Naive B cell (primary cell): Measurements from ENCODE around the gene GPR78. TPM values are rescaled to one million over a fixed set of nuclear protein-coding genes. Genes with fewer than 3 reads are reported as not detected.

Experiments
- ATAC-seq, 2 donors: fragments of 150-1000 bp; cut with Tn5 transposase; 2 replicates each; pipeline ENCODE4 v1.10.0; 2021; ENCODE audit warnings: low read depth in 2 of 2, mild to moderate bottlenecking in 2 of 2, moderate library complexity in 2 of 2
- DNase-seq: peaks from one replicate; pipeline ENCODE4 v3.0.0; 2022
- H3K27ac Mint-ChIP-seq, 6 donors: one replicate each; pipeline ENCODE4 v1.8.0; 2020 to 2022; ENCODE audit warnings: mild to moderate bottlenecking in 6 of 6, mixed read lengths in 6 of 6, moderate library complexity in 5 of 6, inconsistent platforms in 2 of 6
- H3K27me3 Mint-ChIP-seq, 3 donors: one replicate each; pipeline ENCODE4 v1.8.0; 2021 to 2022; ENCODE audit warnings: mixed read lengths in 3 of 3, mild to moderate bottlenecking in 1 of 3
- H3K36me3 Mint-ChIP-seq, 2 donors: one replicate each; pipeline ENCODE4 v1.8.0; 2020 to 2022; ENCODE audit warnings: mixed read lengths in 2 of 2, inconsistent platforms in 1 of 2, mild to moderate bottlenecking in 1 of 2
- H3K4me1 Mint-ChIP-seq, 3 donors: one replicate each; pipeline ENCODE4 v1.8.0; 2020 to 2022; ENCODE audit warnings: mixed read lengths in 3 of 3, inconsistent platforms in 1 of 3, mild to moderate bottlenecking in 1 of 3, moderate library complexity in 1 of 3
- H3K4me3 Mint-ChIP-seq, 8 donors: one replicate each; pipeline ENCODE4 v1.8.0; 2020 to 2022; ENCODE audit warnings: mild to moderate bottlenecking in 8 of 8, mixed read lengths in 8 of 8, moderate library complexity in 8 of 8, inconsistent platforms in 2 of 8
- H3K9me3 Mint-ChIP-seq, 7 donors: one replicate each; pipeline ENCODE4 v1.8.0; 2020 to 2022; ENCODE audit warnings: mixed read lengths in 7 of 7, mild to moderate bottlenecking in 5 of 7, inconsistent platforms in 2 of 7, moderate library complexity in 1 of 7
- polyA plus RNA-seq, 6 donors: library from polyadenylated mRNA; unstranded; fragments of 300-500 nt; fragmentation: Illumina TruSeq; gene quantifications; one replicate each; pipeline ENCODE4 v1.2.3, GENCODE V29; 2021; ENCODE audit warnings: low read depth in 6 of 6

The GPR78 gene
- polyA plus RNA-seq, 6 donors from 2014 or later, result not detected

GRCh38 chr4:8550691-8551090 is 29.5 kb upstream of the GPR78 start:
- Mint-ChIP-seq H3K9me3 (peaks cover 0 to 10% (median 3%) of the 10 kb centered on the region in 7 donors), H3K36me3 (no peaks in the 10 kb centered on the region), H3K27ac (no peak overlapping the region), H3K4me3 (no peak overlapping the region), H3K27me3 (peaks cover 0 to 6% (median 0%) of the 10 kb centered on the region in 3 donors), H3K4me1 (no peaks in the 10 kb centered on the region)
- DNase-seq, result no peak
- no peak for ATAC-seq

- Mint-ChIP-seq H3K27me3 (peaks cover 0 to 7% (median 0%) of the 10 kb centered on the region in 3 donors), H3K4me3 (no peak overlapping the region), H3K27ac (no peak overlapping the region), H3K4me1 (no peaks in the 10 kb centered on the region), H3K9me3 (peaks cover 0 to 6% (median 3%) of the 10 kb centered on the region in 7 donors), H3K36me3 (no peaks in the 10 kb centered on the region)
- DNase-seq (no peak), ATAC-seq (no peak)
These were observed 28.2 kb upstream of the GPR78 start for GRCh38 chr4:8552024-8552423.

- no peak overlapping the region for H3K4me3 Mint-ChIP-seq
- H3K36me3 Mint-ChIP-seq, result no peaks in the 10 kb centered on the region
- peaks cover 0 to 6% (median 3%) of the 10 kb centered on the region in 7 donors for H3K9me3 Mint-ChIP-seq
- no peaks in the 10 kb centered on the region for H3K4me1 Mint-ChIP-seq
- ATAC-seq, result no peak
- DNase-seq, result no peak
- H3K27me3 Mint-ChIP-seq, result peaks cover 0 to 11% (median 0%) of the 10 kb centered on the region in 3 donors
- H3K27ac Mint-ChIP-seq, result peak overlapping the region in 1 of 6 donors; percentile 79
These were observed 27.5 kb upstream of the GPR78 start for GRCh38 chr4:8552581-8553205.

GRCh38 chr4:8553216-8553615 is 27.0 kb upstream of the GPR78 start:
- ATAC-seq (no peak), DNase-seq (no peak)
- peaks cover 0 to 11% (median 0%) of the 10 kb centered on the region in 3 donors for H3K27me3 Mint-ChIP-seq
- H3K36me3 Mint-ChIP-seq, result no peaks in the 10 kb centered on the region
- no peak overlapping the region for H3K4me3 Mint-ChIP-seq
- H3K4me1 Mint-ChIP-seq, result no peaks in the 10 kb centered on the region
- H3K9me3 Mint-ChIP-seq, result peaks cover 0 to 6% (median 3%) of the 10 kb centered on the region in 7 donors
- no peak overlapping the region for H3K27ac Mint-ChIP-seq

GRCh38 chr4:8553991-8554405 is 26.2 kb upstream of the GPR78 start:
- Mint-ChIP-seq H3K27me3 (peaks cover 0 to 11% (median 0%) of the 10 kb centered on the region in 3 donors), H3K36me3 (no peaks in the 10 kb centered on the region), H3K9me3 (peaks cover 0 to 6% (median 3%) of the 10 kb centered on the region in 7 donors), H3K27ac (no peak overlapping the region), H3K4me1 (no peaks in the 10 kb centered on the region), H3K4me3 (no peak overlapping the region)
- ATAC-seq (no peak), DNase-seq (no peak)

GRCh38 chr4:8554555-8555100 is 25.6 kb upstream of the GPR78 start:
- no peak for ATAC-seq
- DNase-seq, result no peak
- H3K36me3 Mint-ChIP-seq, result no peaks in the 10 kb centered on the region

DNA sequence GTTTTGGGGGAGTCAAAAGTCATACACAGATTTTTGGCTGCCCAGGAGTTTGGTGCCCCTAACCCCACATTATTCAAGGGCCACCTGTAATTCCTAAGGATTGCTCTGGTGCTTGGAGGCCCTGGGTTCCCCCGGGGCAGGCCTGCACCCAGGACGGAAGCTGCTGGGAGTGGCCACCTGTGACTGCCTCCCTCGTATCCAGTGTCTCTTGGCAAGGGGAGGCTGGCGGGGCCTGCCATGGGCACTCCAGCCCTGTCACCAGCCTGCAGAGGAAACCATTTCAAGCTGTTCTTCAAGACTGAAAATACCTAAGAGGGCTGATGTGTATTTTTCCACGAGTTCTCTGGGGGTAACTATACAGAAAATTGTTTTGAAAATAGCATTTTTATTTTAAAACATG is 24.5 kb upstream of the GPR78 start:
- ATAC-seq (no peak), DNase-seq (no peak)
- no peaks in the 10 kb centered on the region for H3K36me3 Mint-ChIP-seq
- no peak overlapping the region for H3K4me3 Mint-ChIP-seq
- H3K9me3 Mint-ChIP-seq, result peaks cover 0 to 6% (median 3%) of the 10 kb centered on the region in 7 donors
- peaks cover 0 to 11% (median 6%) of the 10 kb centered on the region in 3 donors for H3K27me3 Mint-ChIP-seq
- H3K4me1 Mint-ChIP-seq, result no peaks in the 10 kb centered on the region
- no peak overlapping the region for H3K27ac Mint-ChIP-seq

More at GRCh38 chr4:8554555-8555100, 25.6 kb upstream of the GPR78 start:
- peaks cover 0 to 11% (median 4%) of the 10 kb centered on the region in 3 donors for H3K27me3 Mint-ChIP-seq
- no peak overlapping the region for H3K4me3 Mint-ChIP-seq
- H3K27ac Mint-ChIP-seq, result no peak overlapping the region
- no peaks in the 10 kb centered on the region for H3K4me1 Mint-ChIP-seq
- H3K9me3 Mint-ChIP-seq, result peaks cover 0 to 6% (median 3%) of the 10 kb centered on the region in 7 donors

- Mint-ChIP-seq H3K27me3 (peaks cover 0 to 11% (median 6%) of the 10 kb centered on the region in 3 donors), H3K27ac (no peak overlapping the region)
- no peak for ATAC-seq
These were observed 23.6 kb upstream of the GPR78 start for GRCh38 chr4:8556341-8557150.

GRCh38 chr4:8557151-8558076 is 22.8 kb upstream of the GPR78 start:
- H3K9me3 Mint-ChIP-seq, result peaks cover 0 to 2% (median under 1%) of the 10 kb centered on the region in 7 donors
- H3K27me3 Mint-ChIP-seq, result peaks cover 0 to 11% (median 9%) of the 10 kb centered on the region in 3 donors
- no peak overlapping the region for H3K27ac Mint-ChIP-seq
- DNase-seq (no peak), ATAC-seq (no peak)
- no peaks in the 10 kb centered on the region for H3K36me3 Mint-ChIP-seq
- no peaks in the 10 kb centered on the region for H3K4me1 Mint-ChIP-seq
- H3K4me3 Mint-ChIP-seq, result no peak overlapping the region

More at GRCh38 chr4:8556341-8557150, 23.6 kb upstream of the GPR78 start:
- no peak for DNase-seq
- no peak overlapping the region for H3K4me3 Mint-ChIP-seq
- no peaks in the 10 kb centered on the region for H3K36me3 Mint-ChIP-seq
- H3K4me1 Mint-ChIP-seq, result no peaks in the 10 kb centered on the region
- H3K9me3 Mint-ChIP-seq, result peaks cover 0 to 4% (median 3%) of the 10 kb centered on the region in 7 donors

GRCh38 chr4:8558080-8558960 is 21.9 kb upstream of the GPR78 start:
- ATAC-seq (no peak), DNase-seq (no peak)
- Mint-ChIP-seq H3K9me3 (no peaks in the 10 kb centered on the region), H3K4me1 (no peaks in the 10 kb centered on the region), H3K36me3 (no peaks in the 10 kb centered on the region), H3K27me3 (peaks cover 0 to 13% (median 5%) of the 10 kb centered on the region in 3 donors), H3K27ac (no peak overlapping the region), H3K4me3 (no peak overlapping the region)

DNA sequence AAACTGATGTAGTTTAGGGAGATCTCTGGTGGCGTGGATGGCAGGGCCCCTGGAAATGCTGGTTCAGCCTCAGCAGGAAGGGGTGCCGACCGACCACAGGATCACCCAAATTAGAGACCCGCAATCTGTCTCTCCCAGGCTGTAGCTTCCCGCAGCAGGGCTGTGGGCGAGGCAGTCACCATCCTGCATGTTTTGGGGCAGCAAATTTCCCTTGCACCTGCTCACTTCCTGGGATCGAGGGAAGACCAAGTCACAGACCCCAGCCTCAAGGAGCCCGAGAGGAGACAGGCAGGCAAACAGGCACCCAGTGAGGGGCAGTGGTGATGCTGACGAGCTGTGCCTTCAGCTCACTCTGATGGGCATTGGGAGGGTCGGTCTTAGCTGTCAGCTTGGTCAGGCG is 21.2 kb upstream of the GPR78 start:
- Mint-ChIP-seq H3K9me3 (no peaks in the 10 kb centered on the region), H3K27me3 (peaks cover 0 to 13% (median 5%) of the 10 kb centered on the region in 3 donors), H3K27ac (no peak overlapping the region), H3K4me1 (no peaks in the 10 kb centered on the region), H3K4me3 (no peak overlapping the region), H3K36me3 (no peaks in the 10 kb centered on the region)
- no peak for ATAC-seq
- DNase-seq, result no peak

DNA sequence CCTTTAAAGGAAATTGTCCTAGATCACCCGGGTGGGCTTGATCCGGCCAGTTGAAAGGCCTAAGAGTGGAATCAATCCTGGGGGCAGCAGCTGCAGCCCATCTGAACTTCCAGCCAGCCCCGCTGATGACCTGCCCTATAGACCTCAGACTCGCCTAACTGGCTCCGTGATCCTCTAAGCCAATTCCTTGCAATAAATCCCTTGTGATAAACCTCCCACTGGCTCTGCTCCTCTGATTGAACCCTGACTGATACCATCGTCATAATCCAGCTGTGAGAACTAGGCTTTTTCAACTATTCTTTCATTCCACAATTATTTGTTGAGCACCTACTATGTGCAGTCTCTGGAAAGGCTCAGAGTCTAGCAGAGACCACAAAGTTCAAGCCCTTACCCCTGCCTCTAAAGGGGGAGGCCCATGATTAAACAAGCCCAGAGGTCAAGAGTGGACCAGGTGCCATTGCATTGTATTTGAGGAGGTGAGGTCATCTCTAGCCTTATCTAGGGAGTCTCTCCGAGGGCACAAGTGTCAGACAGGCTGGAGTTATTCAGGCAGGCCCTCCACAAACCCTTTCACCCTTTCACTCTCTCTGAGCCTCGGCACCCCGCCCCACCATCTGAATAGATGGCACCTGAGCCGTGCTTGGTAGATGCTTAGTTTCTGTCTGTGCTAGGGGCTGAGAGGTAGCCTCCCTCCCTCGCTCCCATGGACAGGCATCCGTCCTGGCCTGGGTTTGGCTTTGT is 20.5 kb upstream of the GPR78 start:
- Mint-ChIP-seq H3K4me3 (no peak overlapping the region), H3K4me1 (no peaks in the 10 kb centered on the region)

More for the DNA sequence above, 20.5 kb upstream of the GPR78 start:
- peak overlapping the region in 1 of 6 donors; percentile 58 for H3K27ac Mint-ChIP-seq
- no peaks in the 10 kb centered on the region for H3K36me3 Mint-ChIP-seq
- peaks cover 0 to 13% (median 5%) of the 10 kb centered on the region in 3 donors for H3K27me3 Mint-ChIP-seq
- no peak for ATAC-seq
- H3K9me3 Mint-ChIP-seq, result no peaks in the 10 kb centered on the region
- no peak for DNase-seq
